Breast epithelium (tissue), 4 donors: ENCODE results near the gene TACR2. TPM values are rescaled to one million over a fixed set of nuclear protein-coding genes. Genes with fewer than 3 reads are reported as not detected.

Experiments
- DNase-seq, 2 donors: peaks; one replicate each; pipeline ENCODE4 v3.0.0-alpha.2; 2019; ENCODE audit warnings: low spot score in 2 of 2
- H3K27ac ChIP-seq, 2 donors: fragments of 200-600 bp; sonication (generic) in 1 of 2; one replicate each; pipeline ENCODE4 v1.5.1; 2016 to 2019; ENCODE audit warnings: mild to moderate bottlenecking in 1 of 2
- H3K27me3 ChIP-seq, 2 donors: fragments of 200-600 bp; sonication (generic) in 1 of 2; one replicate each; pipeline versions ENCODE4 v1.5.1 to v1.6.0; 2017 to 2019; ENCODE audit warnings: control low read depth in 1 of 2, mild to moderate bottlenecking in 1 of 2
- H3K36me3 ChIP-seq: fragments of 200-600 bp; one replicate; pipeline ENCODE4 v1.5.1; 2019
- H3K4me1 ChIP-seq, 2 donors: fragments of 200-600 bp; sonication (generic); one replicate each; pipeline ENCODE4 v1.5.1; 2016 to 2019; ENCODE audit warnings: control low read depth in 1 of 2
- H3K4me3 ChIP-seq, 3 donors: fragments of 200-600 bp; sonication (generic); 1 replicate in 2 of 3; 2 replicates in 1 of 3; pipeline ENCODE4 v1.5.1; 2016 to 2019; ENCODE audit warnings: mild to moderate bottlenecking in 3 of 3, moderate library complexity in 2 of 3
- H3K9me3 ChIP-seq, 2 donors: fragments of 200-600 bp; sonication (generic) in 1 of 2; one replicate each; pipeline ENCODE4 v1.5.1; 2016 to 2019; ENCODE audit warnings: control low read depth in 1 of 2
- POLR2A ChIP-seq: fragments of 450-650 bp; IDR thresholded peaks from one replicate; pipeline ENCODE4 v1.6.1; 2016; ENCODE audit warnings: antibody characterized with exemption, mild to moderate bottlenecking, moderate library complexity
- POLR2AphosphoS5 ChIP-seq, 3 donors: sonication (generic); formaldehyde crosslinking; IDR thresholded peaks; one replicate each; pipeline ENCODE4 v1.6.1; 2017; ENCODE audit warnings: antibody characterized with exemption in 3 of 3
- intact Hi-C: fragments of 100-400 bp; cut with DNase I; formaldehyde crosslinking; loops from one replicate; pipeline ENCODE4 v1.15.1; 2023; ENCODE audit warnings: low total_unique reads
- total RNA-seq, 3 donors: library from RNA; depleted of rRNA; stranded (reverse); fragments of >200 nt; gene quantifications; one replicate each; pipeline ENCODE4 v1.1.0, GENCODE V29; 2016
- TF ChIP-seq, protein P1 (sequence below), 3 donors: fragments of 450-650 bp; IDR thresholded peaks; one replicate each; pipeline ENCODE4 v1.5.1; 2016 to 2017; ENCODE audit warnings: antibody characterized with exemption in 3 of 3, mild to moderate bottlenecking in 3 of 3, moderate library complexity in 3 of 3

Gene TACR2
- total RNA-seq, 3 donors from 2014 or later = 0.66 to 3.2 (median 0.73) TPM

- peak overlapping the region; percentile 72 to 79 for H3K27ac ChIP-seq
- no peaks in the 10 kb centered on the region for H3K4me1 ChIP-seq
- intact Hi-C loops = loop anchor here (2.0 to 5.0 kb wide), 2 partner anchors 170 to 323 kb away; no protein-coding TSS in a partner anchor
- no peaks in the 10 kb centered on the region for H3K9me3 ChIP-seq
- peak in 1 of 2 donors; percentile 24 for DNase-seq
- no peak overlapping the region for H3K4me3 ChIP-seq
- no peak for TF ChIP-seq POLR2AphosphoS5 (IDR thresholded peaks at IDR 0.05)
- TF ChIP-seq POLR2A = no peak
- TF ChIP-seq, protein P1, sequence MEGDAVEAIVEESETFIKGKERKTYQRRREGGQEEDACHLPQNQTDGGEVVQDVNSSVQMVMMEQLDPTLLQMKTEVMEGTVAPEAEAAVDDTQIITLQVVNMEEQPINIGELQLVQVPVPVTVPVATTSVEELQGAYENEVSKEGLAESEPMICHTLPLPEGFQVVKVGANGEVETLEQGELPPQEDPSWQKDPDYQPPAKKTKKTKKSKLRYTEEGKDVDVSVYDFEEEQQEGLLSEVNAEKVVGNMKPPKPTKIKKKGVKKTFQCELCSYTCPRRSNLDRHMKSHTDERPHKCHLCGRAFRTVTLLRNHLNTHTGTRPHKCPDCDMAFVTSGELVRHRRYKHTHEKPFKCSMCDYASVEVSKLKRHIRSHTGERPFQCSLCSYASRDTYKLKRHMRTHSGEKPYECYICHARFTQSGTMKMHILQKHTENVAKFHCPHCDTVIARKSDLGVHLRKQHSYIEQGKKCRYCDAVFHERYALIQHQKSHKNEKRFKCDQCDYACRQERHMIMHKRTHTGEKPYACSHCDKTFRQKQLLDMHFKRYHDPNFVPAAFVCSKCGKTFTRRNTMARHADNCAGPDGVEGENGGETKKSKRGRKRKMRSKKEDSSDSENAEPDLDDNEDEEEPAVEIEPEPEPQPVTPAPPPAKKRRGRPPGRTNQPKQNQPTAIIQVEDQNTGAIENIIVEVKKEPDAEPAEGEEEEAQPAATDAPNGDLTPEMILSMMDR (IDR thresholded peaks at IDR 0.05) = no peak
- no peaks in the 10 kb centered on the region for H3K36me3 ChIP-seq
- H3K27me3 ChIP-seq = no peaks in the 10 kb centered on the region
Measured at GRCh38 chr10:69407621-69408301, 9.0 kb downstream of the TACR2 start.

DNA sequence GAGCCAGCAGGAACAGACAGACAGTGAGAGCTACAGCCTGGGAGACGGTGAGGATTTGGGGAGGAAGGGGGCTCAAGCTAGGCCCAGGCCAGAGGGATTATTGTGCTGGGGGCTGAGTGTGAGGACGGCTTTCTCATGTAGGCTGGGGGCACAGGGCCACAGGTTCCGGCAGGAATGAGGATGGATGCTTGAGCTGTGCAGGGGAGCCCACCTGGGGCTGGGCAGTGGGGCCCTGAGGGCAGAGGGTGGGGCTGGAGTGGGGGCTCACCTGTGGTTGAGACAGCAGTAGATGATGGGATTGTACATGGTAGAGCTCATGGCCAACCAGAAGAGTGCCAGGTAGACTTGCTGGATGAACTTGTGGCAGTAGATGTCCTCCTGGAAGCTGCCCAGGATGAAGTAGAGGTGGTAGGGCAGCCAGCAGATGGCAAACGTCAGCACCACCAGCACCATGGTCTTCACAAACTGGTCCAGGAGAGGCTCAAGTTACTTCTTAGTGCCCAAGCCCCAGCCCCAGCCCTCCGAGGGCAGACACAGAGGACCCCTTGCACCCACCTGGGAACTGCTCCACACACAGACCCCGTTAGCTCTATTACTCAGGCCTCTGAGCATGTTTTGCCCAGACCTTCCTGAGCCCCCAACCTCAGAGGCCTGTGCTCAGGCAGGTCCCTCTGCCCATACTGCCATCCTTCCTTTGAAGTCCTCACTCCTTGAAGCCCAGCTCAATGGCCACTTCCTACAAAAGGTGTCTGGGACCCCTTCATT is 9.7 kb downstream of the TACR2 start:
- TF ChIP-seq POLR2AphosphoS5 (IDR thresholded peaks at IDR 0.05) (no peak), POLR2A (no peak)
- TF ChIP-seq, protein P1 (IDR thresholded peaks at IDR 0.05) = no peak
- no peak for DNase-seq
- peak overlapping the region; percentile 58 to 79 for H3K27ac ChIP-seq
- H3K4me1 ChIP-seq = no peaks in the 10 kb centered on the region
- no peaks in the 10 kb centered on the region for H3K27me3 ChIP-seq
- intact Hi-C loops = loop anchor here (2.0 to 5.0 kb wide), 2 partner anchors 170 to 324 kb away; no protein-coding TSS in a partner anchor
- no peaks in the 10 kb centered on the region for H3K36me3 ChIP-seq
- H3K9me3 ChIP-seq = no peaks in the 10 kb centered on the region
- H3K4me3 ChIP-seq = no peak overlapping the region

- Histone ChIP-seq H3K36me3 (no peaks in the 10 kb centered on the region), H3K27me3 (no peaks in the 10 kb centered on the region), H3K4me1 (no peaks in the 10 kb centered on the region), H3K4me3 (no peak overlapping the region), H3K27ac (peak overlapping the region; percentile 58 to 79), H3K9me3 (no peaks in the 10 kb centered on the region)
- TF ChIP-seq POLR2A (no peak), POLR2AphosphoS5 (IDR thresholded peaks at IDR 0.05) (no peak)
- TF ChIP-seq, protein P1 (IDR thresholded peaks at IDR 0.05) = no peak
- intact Hi-C loops = loop anchor here (2.0 to 5.0 kb wide), 2 partner anchors 169 to 324 kb away; no protein-coding TSS in a partner anchor
- DNase-seq = no peak
Measured at GRCh38 chr10:69406302-69406811, 10.4 kb downstream of the TACR2 start.

GRCh38 chr10:69405221-69405620 is 11.5 kb downstream of the TACR2 start:
- no peaks in the 10 kb centered on the region for H3K4me1 ChIP-seq
- H3K4me3 ChIP-seq = no peak overlapping the region
- H3K9me3 ChIP-seq = no peaks in the 10 kb centered on the region
- intact Hi-C loops = loop anchor here (5.0 kb wide), 1 partner anchor 168 kb away; no protein-coding TSS in a partner anchor
- no peak for DNase-seq
- H3K27me3 ChIP-seq = no peaks in the 10 kb centered on the region
- TF ChIP-seq, protein P1 (IDR thresholded peaks at IDR 0.05) = no peak
- TF ChIP-seq POLR2A (no peak), POLR2AphosphoS5 (IDR thresholded peaks at IDR 0.05) (no peak)
- peaks cover 8% of the 10 kb centered on the region for H3K36me3 ChIP-seq
- peak overlapping the region; percentile 2 to 79 for H3K27ac ChIP-seq
